IMR-90 (cell line): ENCODE data around the gene TP53AIP1. TPM values are rescaled to one million over a fixed set of nuclear protein-coding genes. Genes with fewer than 3 reads are reported as not detected.

Experiments
- ATAC-seq: fragments of 200-7000 bp; cut with Tn5 transposase; 2 replicates; pipeline ENCODE4 v1.9.1; 2020; ENCODE audit warnings: low read depth, mild to moderate bottlenecking, moderate library complexity
- BruUV-seq: library from RNA; stranded (reverse); fragments of 400-500 nt; replicated peaks from 2 replicates; lab custom pipeline; 2021; lab: Mats Ljungman, UMichigan
- CTCF ChIA-PET: fragments of 300-600 bp; formaldehyde crosslinking; extraction: SDS; loops from one replicate; lab custom pipeline; 2021; ENCODE audit warnings: antibody characterized with exemption; lab: Yijun Ruan, JAX
- POLR2A ChIA-PET: fragments of 300-600 bp; sonication (Branson Sonifier 250); formaldehyde crosslinking; loops from one replicate; lab custom pipeline; 2022; ENCODE audit warnings: antibody characterized with exemption; ENCODE audit not compliant: unreplicated experiment; lab: Charles Lee
- DNase-seq: peaks from one replicate; pipeline ENCODE4 v3.0.0; 2013
- H2AFZ ChIP-seq: replicated peaks from 2 replicates; pipeline ENCODE3; 2013; ENCODE audit warnings: low read length, mild to moderate bottlenecking; ENCODE audit not compliant: poor library complexity
- H2AK5ac ChIP-seq: 2 replicates; pipeline ENCODE4 v1.6.1; 2013; ENCODE audit warnings: low read depth, low read length, inconsistent platforms
- H2AK9ac ChIP-seq: replicated peaks from 2 replicates; pipeline ENCODE3; 2013; ENCODE audit warnings: mild to moderate bottlenecking, low read depth, low read length, moderate library complexity; ENCODE audit not compliant: poor library complexity
- H2BK120ac ChIP-seq: 2 replicates; pipeline ENCODE4 v1.6.1; 2013; ENCODE audit warnings: low read depth, low read length, inconsistent platforms
- H2BK15ac ChIP-seq: 3 replicates; pipeline ENCODE4 v1.6.1; 2013; ENCODE audit warnings: low read depth, low read length, inconsistent platforms
- H2BK20ac ChIP-seq: 2 replicates; pipeline ENCODE4 v1.6.1; 2013; ENCODE audit warnings: low read depth, mild to moderate bottlenecking, inconsistent platforms, low read length, moderate library complexity
- H2BK5ac ChIP-seq: 2 replicates; pipeline ENCODE4 v1.6.1; 2013; ENCODE audit warnings: mild to moderate bottlenecking, low read depth, low read length, inconsistent platforms; ENCODE audit not compliant: poor library complexity, severe bottlenecking
- H3K14ac ChIP-seq: replicated peaks from 2 replicates; pipeline ENCODE4 v1.6.1; 2013; ENCODE audit warnings: low read depth, low read length, inconsistent platforms
- H3K18ac ChIP-seq: 2 replicates; pipeline ENCODE4 v1.6.1; 2013; ENCODE audit warnings: low read depth, low read length, control low read depth
- H3K23ac ChIP-seq: 2 replicates; pipeline ENCODE4 v1.6.1; 2013; ENCODE audit warnings: low read depth, low read length, inconsistent platforms
- H3K27ac ChIP-seq: 2 replicates; pipeline ENCODE4 v1.5.1; 2013; ENCODE audit warnings: mild to moderate bottlenecking, control low read depth, low read length; ENCODE audit not compliant: insufficient read depth
- H3K27me3 ChIP-seq: 2 replicates; pipeline ENCODE4 v1.6.1; 2013; ENCODE audit warnings: low read length; ENCODE audit not compliant: control insufficient read depth, insufficient read depth
- H3K36me3 ChIP-seq: 2 replicates; pipeline ENCODE4 v1.6.1; 2013; ENCODE audit warnings: low read length, mixed read lengths; ENCODE audit not compliant: control insufficient read depth, insufficient read depth
- H3K4ac ChIP-seq: 2 replicates; pipeline ENCODE4 v1.6.1; 2013; ENCODE audit warnings: low read depth, low read length, inconsistent platforms
- H3K4me1 ChIP-seq: 2 replicates; pipeline ENCODE4 v1.6.1; 2013; ENCODE audit warnings: low read length, mixed read lengths; ENCODE audit not compliant: control insufficient read depth, insufficient read depth
- H3K4me2 ChIP-seq: 2 replicates; pipeline ENCODE4 v1.6.1; 2013; ENCODE audit warnings: low read depth, mild to moderate bottlenecking, control low read depth, low read length, moderate library complexity
- H3K4me3 ChIP-seq: 2 replicates; pipeline ENCODE4 v1.5.1; 2013; ENCODE audit warnings: low read depth, mild to moderate bottlenecking, control low read depth, low read length, moderate library complexity; ENCODE audit not compliant: insufficient read depth
- H3K56ac ChIP-seq: 2 replicates; pipeline ENCODE4 v1.6.1; 2013; ENCODE audit warnings: low read length, inconsistent platforms; ENCODE audit not compliant: insufficient read depth; ENCODE audit errors: extremely low read depth
- H3K79me1 ChIP-seq, 2 experiments: 2 replicates each; pipeline ENCODE4 v1.6.1; 2013; ENCODE audit warnings: low read length in 2 of 2, inconsistent platforms in 1 of 2, low read depth in 1 of 2
- H3K9ac ChIP-seq: 2 replicates; pipeline ENCODE4 v1.6.1; 2013; ENCODE audit warnings: low read depth, low read length, control low read depth
- H3K9me1 ChIP-seq: 2 replicates; pipeline ENCODE4 v1.6.1; 2013; ENCODE audit warnings: low read length, inconsistent platforms; ENCODE audit not compliant: insufficient read depth
- H3K9me3 ChIP-seq: 2 replicates; pipeline ENCODE4 v1.6.1; 2013; ENCODE audit warnings: low read length; ENCODE audit not compliant: control insufficient read depth, insufficient read depth
- H4K20me1 ChIP-seq: 2 replicates; pipeline ENCODE4 v1.6.1; 2013; ENCODE audit warnings: low read length, inconsistent platforms; ENCODE audit not compliant: insufficient read depth
- H4K5ac ChIP-seq: 2 replicates; pipeline ENCODE4 v1.6.1; 2013; ENCODE audit warnings: mild to moderate bottlenecking, low read depth, low read length, control low read depth
- H4K8ac ChIP-seq, 2 experiments: 2 replicates each; pipeline ENCODE4 v1.6.1; 2013; ENCODE audit warnings: low read depth in 2 of 2, low read length in 2 of 2, control low read depth in 1 of 2, inconsistent platforms in 1 of 2
- H4K91ac ChIP-seq: 2 replicates; pipeline ENCODE4 v1.6.1; 2013; ENCODE audit warnings: low read depth, low read length, inconsistent platforms; ENCODE audit not compliant: insufficient read depth
- BHLHE40 ChIP-seq: fragments of 150-350 bp; IDR thresholded peaks from 2 replicates; pipeline ENCODE4 v1.6.1; 2016; ENCODE audit warnings: mild to moderate bottlenecking, low read depth, low read length
- CEBPB ChIP-seq: IDR thresholded peaks from 2 replicates; pipeline ENCODE4 v1.6.1; 2012; ENCODE audit warnings: low read depth, low read length, improper control_type of control experiment
- CHD1 ChIP-seq: IDR thresholded peaks from 2 replicates; pipeline ENCODE4 v1.6.1; 2012; ENCODE audit warnings: low read depth, low read length, improper control_type of control experiment
- FOS ChIP-seq: fragments of 150-350 bp; IDR thresholded peaks from 2 replicates; pipeline ENCODE4 v1.6.1; 2016; ENCODE audit warnings: low read depth, low read length
- MAFK ChIP-seq: IDR thresholded peaks from 2 replicates; pipeline ENCODE4 v1.6.1; 2012; ENCODE audit warnings: low read depth, low read length, improper control_type of control experiment
- MAZ ChIP-seq: IDR thresholded peaks from 2 replicates; pipeline ENCODE4 v1.6.1; 2012; ENCODE audit warnings: low read depth, mild to moderate bottlenecking, low read length, improper control_type of control experiment, moderate library complexity, borderline replicate concordance
- MXI1 ChIP-seq: IDR thresholded peaks from 2 replicates; pipeline ENCODE4 v1.6.1; 2012; ENCODE audit warnings: low read depth, mild to moderate bottlenecking, low read length, moderate library complexity, borderline replicate concordance
- NFE2L2 ChIP-seq: fragments of 150-350 bp; IDR thresholded peaks from 2 replicates; pipeline ENCODE4 v1.6.1; 2016; ENCODE audit warnings: low read depth, mild to moderate bottlenecking, low read length
- POLR2A ChIP-seq: IDR thresholded peaks from 2 replicates; pipeline ENCODE4 v1.6.1; 2012; ENCODE audit warnings: mild to moderate bottlenecking, low read depth, low read length
- RAD21 ChIP-seq: IDR thresholded peaks from 2 replicates; pipeline ENCODE4 v1.6.1; 2012; ENCODE audit warnings: low read length, improper control_type of control experiment
- RCOR1 ChIP-seq: IDR thresholded peaks from 2 replicates; pipeline ENCODE4 v1.6.1; 2012; ENCODE audit warnings: mild to moderate bottlenecking, low read length, improper control_type of control experiment; ENCODE audit not compliant: insufficient replicate concordance
- RFX5 ChIP-seq: IDR thresholded peaks from 2 replicates; pipeline ENCODE4 v1.8.0; 2012; ENCODE audit warnings: low read depth, mild to moderate bottlenecking, low read length, moderate library complexity
- SMC3 ChIP-seq: fragments of 150-350 bp; IDR thresholded peaks from 2 replicates; pipeline ENCODE4 v1.6.1; 2016; ENCODE audit warnings: low read depth, mild to moderate bottlenecking, antibody characterized with exemption, low read length, moderate library complexity
- WGBS, 2 experiments: methylation state at CpG; one replicate each; pipeline versions ENCODE4 v1.1.5 to v1.1.7; 2013; ENCODE audit warnings: missing lambda C conversion rate in 2 of 2; ENCODE audit not compliant: insufficient read length in 1 of 2; ENCODE audit errors: extremely low coverage in 2 of 2; 5-methylcytosine and 5-hydroxymethylcytosine counted together
- dilution Hi-C: fragments of 300-500 bp; cut with HindIII; formaldehyde crosslinking; loops from one replicate; pipeline ENCODE4 v1.14.3; 2018; ENCODE audit warnings: low sequenced_read_pairs; ENCODE audit not compliant: unreplicated experiment
- in situ Hi-C: fragments of 300-500 bp; cut with MboI; formaldehyde crosslinking; loops from 3 replicates; pipeline ENCODE4 v1.14.3; 2019; ENCODE audit warnings: low sequenced_read_pairs, inconsistent platforms, mixed read lengths
- intact Hi-C: fragments of 100-400 bp; cut with micrococcal nuclease; formaldehyde crosslinking; loops from 2 replicates; pipeline ENCODE4 v1.10.0; 2022
- polyA plus RNA-seq, 3 experiments: library from polyadenylated mRNA; depleted of rRNA; stranded (reverse); fragments of >200 nt; gene quantifications; 2 replicates each; pipeline ENCODE4 v1.2.3, GENCODE V29; 2012; ENCODE audit warnings: low replicate concordance in 1 of 3
- total RNA-seq: library from RNA; depleted of rRNA; stranded (reverse); fragments of >200 nt; gene quantifications from 2 replicates; pipeline ENCODE4 v1.2.3, GENCODE V29; 2012
- TF ChIP-seq, protein P1 (sequence below): fragments of 150-350 bp; IDR thresholded peaks from 2 replicates; pipeline ENCODE4 v1.6.1; 2017; ENCODE audit warnings: mild to moderate bottlenecking, antibody characterized with exemption, low read length, low read depth
- TF ChIP-seq, protein P2 (sequence below): fragments of 150-350 bp; IDR thresholded peaks from 2 replicates; pipeline ENCODE4 v1.6.1; 2016; ENCODE audit warnings: low read depth, mild to moderate bottlenecking, low read length, moderate library complexity, borderline replicate concordance
- TF ChIP-seq, protein P3 (sequence below): conservative IDR thresholded peaks from 2 replicates; pipeline ENCODE4 v1.5.1; 2012; ENCODE audit warnings: mild to moderate bottlenecking, low read depth, low read length, improper control_type of control experiment

TP53AIP1 gene
- total and polyA plus RNA-seq, 2 of the 4 experiments (the other 2 are of a cell fraction), result not detected

DNA sequence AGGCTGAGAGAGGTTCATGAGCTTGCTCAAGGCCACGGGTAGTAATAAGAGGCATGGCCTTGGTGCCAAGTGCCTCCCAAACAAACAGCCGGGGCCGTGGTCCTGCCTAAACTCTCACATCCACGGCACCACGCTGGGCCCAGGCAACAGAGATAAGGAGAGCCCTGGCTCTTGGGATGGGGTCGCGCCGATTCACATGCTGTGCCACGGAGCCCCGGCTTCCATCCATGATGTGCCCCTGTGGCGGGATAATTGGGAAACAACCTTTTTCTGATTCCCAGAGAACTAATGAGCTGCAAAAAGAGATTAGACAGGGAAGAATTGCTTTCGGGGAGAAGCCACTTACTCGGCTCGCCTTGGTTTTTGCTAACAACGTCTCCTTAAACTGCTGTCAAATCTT is 22.0 kb downstream of the TP53AIP1 start:
- Histone ChIP-seq H4K5ac (no peak overlapping the region), H3K4ac (no peak overlapping the region), H3K27me3 (peaks cover 40% of the 10 kb centered on the region), H3K4me1 (no peaks in the 10 kb centered on the region), H3K4me3 (no peak overlapping the region), H3K18ac (no peak overlapping the region), H3K9ac (no peak overlapping the region), H4K8ac (no peak overlapping the region), H3K27ac (no peak overlapping the region), H4K91ac (no peak overlapping the region), H2BK15ac (no peak overlapping the region), H2BK5ac (no peak overlapping the region), H2BK120ac (no peak overlapping the region), H3K23ac (no peak overlapping the region), H3K9me1 (no peaks in the 10 kb centered on the region), H3K36me3 (no peaks in the 10 kb centered on the region), H3K14ac (no peak overlapping the region), H2BK20ac (no peak overlapping the region), H3K56ac (no peak overlapping the region), H3K9me3 (no peaks in the 10 kb centered on the region), H4K20me1 (no peaks in the 10 kb centered on the region), H2AFZ (no peak overlapping the region), H3K4me2 (no peak overlapping the region), H3K79me1 (no peaks in the 10 kb centered on the region), H2AK9ac (no peak overlapping the region), H2AK5ac (no peak overlapping the region)
- ATAC-seq (no peak), DNase-seq (no peak)
- TF ChIP-seq CEBPB, result no peak
- no peak for TF ChIP-seq NFE2L2
- TF ChIP-seq RFX5, result no peak
- TF ChIP-seq, protein P1, sequence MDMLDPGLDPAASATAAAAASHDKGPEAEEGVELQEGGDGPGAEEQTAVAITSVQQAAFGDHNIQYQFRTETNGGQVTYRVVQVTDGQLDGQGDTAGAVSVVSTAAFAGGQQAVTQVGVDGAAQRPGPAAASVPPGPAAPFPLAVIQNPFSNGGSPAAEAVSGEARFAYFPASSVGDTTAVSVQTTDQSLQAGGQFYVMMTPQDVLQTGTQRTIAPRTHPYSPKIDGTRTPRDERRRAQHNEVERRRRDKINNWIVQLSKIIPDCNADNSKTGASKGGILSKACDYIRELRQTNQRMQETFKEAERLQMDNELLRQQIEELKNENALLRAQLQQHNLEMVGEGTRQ, result no peak
- TF ChIP-seq POLR2A, result no peak
- TF ChIP-seq RAD21, result no peak
- TF ChIP-seq MXI1, result no peak
- TF ChIP-seq, protein P2, sequence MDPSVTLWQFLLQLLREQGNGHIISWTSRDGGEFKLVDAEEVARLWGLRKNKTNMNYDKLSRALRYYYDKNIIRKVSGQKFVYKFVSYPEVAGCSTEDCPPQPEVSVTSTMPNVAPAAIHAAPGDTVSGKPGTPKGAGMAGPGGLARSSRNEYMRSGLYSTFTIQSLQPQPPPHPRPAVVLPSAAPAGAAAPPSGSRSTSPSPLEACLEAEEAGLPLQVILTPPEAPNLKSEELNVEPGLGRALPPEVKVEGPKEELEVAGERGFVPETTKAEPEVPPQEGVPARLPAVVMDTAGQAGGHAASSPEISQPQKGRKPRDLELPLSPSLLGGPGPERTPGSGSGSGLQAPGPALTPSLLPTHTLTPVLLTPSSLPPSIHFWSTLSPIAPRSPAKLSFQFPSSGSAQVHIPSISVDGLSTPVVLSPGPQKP, result no peak
- TF ChIP-seq BHLHE40, result no peak
- no peak for TF ChIP-seq MAZ
- TF ChIP-seq CHD1, result no peak
- no peak for TF ChIP-seq MAFK
- TF ChIP-seq SMC3, result no peak
- no peak for TF ChIP-seq RCOR1
- no peak for TF ChIP-seq FOS
- TF ChIP-seq, protein P3, sequence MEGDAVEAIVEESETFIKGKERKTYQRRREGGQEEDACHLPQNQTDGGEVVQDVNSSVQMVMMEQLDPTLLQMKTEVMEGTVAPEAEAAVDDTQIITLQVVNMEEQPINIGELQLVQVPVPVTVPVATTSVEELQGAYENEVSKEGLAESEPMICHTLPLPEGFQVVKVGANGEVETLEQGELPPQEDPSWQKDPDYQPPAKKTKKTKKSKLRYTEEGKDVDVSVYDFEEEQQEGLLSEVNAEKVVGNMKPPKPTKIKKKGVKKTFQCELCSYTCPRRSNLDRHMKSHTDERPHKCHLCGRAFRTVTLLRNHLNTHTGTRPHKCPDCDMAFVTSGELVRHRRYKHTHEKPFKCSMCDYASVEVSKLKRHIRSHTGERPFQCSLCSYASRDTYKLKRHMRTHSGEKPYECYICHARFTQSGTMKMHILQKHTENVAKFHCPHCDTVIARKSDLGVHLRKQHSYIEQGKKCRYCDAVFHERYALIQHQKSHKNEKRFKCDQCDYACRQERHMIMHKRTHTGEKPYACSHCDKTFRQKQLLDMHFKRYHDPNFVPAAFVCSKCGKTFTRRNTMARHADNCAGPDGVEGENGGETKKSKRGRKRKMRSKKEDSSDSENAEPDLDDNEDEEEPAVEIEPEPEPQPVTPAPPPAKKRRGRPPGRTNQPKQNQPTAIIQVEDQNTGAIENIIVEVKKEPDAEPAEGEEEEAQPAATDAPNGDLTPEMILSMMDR, result no peak
- intact Hi-C loops (no loop called here), in situ Hi-C loops (no loop called here), dilution Hi-C loops (no loop called here)
- WGBS, 2 experiments, result 73% methylated on average over 11 of the region's 15 CpGs; no CpG with 5 or more reads in 1 of the 2 experiments
- POLR2A ChIA-PET, result no interaction called here
- BruUV-seq, result no TSS peak
- CTCF ChIA-PET, result no interaction called here
